Activated CD4-positive, alpha-beta T cell treated with anti-CD3 and anti-CD28 coated beads, Interleukin-2, amount 50 U/mL, for 1 hour (primary cell): ENCODE results near the gene CCDC183.
"Not testable (repeated sequence)": the region's sequence is repeated elsewhere in the genome, so short reads cannot be mapped to it uniquely, and the experiment has no call there.

ENCODE experiments used
- DNase-seq: peaks from one replicate; pipeline ENCODE4 v3.0.0-alpha.2; 2020

Gene CCDC183

DNA sequence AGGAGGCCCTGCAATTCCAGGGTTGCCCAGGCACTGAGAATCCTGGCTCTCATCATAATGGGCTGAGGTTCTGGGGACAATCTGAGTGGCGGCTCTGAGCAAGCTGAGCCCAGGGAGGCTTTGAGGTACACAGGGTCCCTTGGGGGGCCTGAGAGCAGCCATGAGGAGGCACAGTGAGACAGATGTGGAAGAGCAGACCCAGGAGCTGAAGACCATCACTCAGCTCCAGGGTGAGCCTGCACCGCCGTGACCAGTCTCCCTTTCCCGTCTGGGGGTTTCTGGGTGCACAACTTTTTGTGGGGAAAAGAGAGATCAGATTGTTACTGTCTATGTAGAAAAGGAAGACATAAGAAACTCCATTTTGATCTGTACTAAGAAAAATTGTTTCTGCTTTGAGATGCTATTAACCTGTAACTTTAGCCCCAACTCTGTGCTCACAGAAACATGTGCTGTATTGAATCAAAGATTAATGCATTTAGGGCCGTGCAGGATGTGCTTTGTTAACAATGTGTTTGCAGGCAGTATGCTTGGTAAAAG is at the start of gene CCDC183:
TSS of gene CCDC183 (plus strand) at position 101 of the 537 bp plus-strand sequence. CDS start at position 161, 60 bp downstream.
- no peak for DNase-seq

- no peak for DNase-seq
Measured at GRCh38 chr9:136746621-136747020, 49.5 kb upstream of the CCDC183 start.

- DNase-seq: no peak
Measured at GRCh38 chr9:136747161-136748060, 48.7 kb upstream of the CCDC183 start.

- no peak for DNase-seq
Measured at GRCh38 chr9:136748201-136748600, 47.9 kb upstream of the CCDC183 start, which contains the start of gene LCN6. LCN6 (minus strand) TSS chr9:136748525; CDS start chr9:136748483, 42 bp downstream.

GRCh38 chr9:136748666-136749611 is 47.2 kb upstream of the CCDC183 start:
- no peak for DNase-seq

DNA sequence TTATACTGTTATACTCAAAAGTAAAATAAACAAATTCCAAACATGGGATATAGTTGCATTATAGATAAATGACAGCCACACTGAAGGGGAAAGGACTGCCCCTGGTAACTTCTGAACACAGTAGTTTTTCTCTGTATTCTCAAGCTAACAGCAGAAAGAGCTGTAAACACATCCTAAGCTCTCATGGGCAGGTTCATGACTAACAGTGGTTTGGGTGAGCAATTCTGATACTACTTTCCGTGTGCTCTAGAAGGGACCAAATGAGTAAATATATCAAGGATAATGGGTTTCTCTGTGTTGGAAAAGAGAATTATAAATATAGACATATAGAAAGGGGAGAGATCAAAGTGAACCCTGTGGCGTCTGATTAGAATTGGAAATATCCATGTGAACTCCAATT is 45.6 kb upstream of the CCDC183 start:
- no peak for DNase-seq

DNA sequence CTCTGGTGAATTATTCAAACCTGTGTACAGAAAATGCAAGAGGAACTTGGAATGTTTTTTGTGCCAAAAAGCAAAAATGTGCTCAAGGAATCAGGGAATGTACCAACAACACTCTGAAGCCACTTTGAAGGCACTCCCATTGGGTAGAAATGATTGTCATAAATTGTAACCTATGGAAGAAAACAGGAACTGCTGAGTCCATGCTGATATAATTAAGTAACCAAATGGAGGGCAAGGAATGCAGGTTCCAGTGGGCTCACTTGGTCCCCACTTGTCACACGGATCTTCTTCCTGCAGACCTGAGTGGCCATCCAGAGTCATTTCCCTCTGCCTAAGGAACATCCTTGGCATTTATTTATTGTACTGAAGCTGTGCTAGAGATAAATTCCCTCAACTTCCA is 44.9 kb upstream of the CCDC183 start:
- no peak for DNase-seq

DNA sequence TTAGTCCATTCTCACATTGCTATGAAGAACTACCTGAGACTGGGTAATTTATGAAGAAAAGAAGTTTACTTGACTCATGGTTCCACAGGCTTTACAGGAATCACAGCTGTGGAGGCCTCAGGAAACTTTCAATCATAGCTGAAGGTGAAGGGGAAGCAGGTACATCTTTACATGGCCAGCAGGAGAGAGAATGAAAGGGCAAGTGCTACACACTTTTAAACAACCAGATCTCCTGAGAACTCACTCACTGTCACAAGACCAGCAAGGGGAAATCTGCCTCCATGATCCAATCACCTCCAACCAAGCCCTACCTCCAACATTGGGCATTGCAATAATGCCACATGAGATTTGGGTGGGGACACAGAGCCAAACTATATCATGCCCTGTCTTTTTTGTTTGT is 44.3 kb upstream of the CCDC183 start:
- no peak for DNase-seq

DNA sequence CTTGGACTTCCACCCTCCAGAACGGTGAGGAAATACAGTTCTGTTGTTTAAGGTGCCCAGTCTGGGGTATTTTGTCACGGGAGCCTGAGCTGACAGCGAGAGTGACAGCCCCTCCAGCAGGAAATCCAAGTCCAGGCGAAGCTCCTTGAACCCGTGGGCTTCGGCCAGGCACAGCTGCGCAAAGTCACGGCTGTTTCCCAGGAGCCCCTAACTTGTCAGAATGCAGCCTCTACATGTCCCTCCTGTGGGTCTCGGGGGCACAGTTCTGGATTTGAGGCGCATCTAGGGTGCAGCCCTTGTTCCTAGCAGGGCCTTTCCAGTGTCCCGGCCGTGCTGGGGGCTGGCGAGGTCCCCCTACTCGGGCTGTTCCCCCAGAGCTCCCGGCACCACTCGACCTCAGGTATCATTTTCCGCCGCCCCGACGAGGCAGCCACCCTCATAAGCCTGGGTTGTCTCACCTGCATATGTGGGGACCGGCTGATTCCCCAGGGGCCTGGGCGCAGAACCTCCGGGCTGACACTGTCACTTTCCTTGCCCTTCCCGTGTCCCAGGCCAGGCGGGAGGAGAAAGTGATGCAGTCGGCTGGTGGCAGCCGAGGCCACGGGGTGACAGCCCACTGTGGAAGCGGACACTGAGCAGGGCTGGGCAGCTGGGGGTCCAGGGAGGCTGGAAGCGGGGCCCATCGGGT is 42.6 kb upstream of the CCDC183 start:
- DNase-seq: no peak

- no peak for DNase-seq
Measured at GRCh38 chr9:136754059-136754572, 42.0 kb upstream of the CCDC183 start.

DNA sequence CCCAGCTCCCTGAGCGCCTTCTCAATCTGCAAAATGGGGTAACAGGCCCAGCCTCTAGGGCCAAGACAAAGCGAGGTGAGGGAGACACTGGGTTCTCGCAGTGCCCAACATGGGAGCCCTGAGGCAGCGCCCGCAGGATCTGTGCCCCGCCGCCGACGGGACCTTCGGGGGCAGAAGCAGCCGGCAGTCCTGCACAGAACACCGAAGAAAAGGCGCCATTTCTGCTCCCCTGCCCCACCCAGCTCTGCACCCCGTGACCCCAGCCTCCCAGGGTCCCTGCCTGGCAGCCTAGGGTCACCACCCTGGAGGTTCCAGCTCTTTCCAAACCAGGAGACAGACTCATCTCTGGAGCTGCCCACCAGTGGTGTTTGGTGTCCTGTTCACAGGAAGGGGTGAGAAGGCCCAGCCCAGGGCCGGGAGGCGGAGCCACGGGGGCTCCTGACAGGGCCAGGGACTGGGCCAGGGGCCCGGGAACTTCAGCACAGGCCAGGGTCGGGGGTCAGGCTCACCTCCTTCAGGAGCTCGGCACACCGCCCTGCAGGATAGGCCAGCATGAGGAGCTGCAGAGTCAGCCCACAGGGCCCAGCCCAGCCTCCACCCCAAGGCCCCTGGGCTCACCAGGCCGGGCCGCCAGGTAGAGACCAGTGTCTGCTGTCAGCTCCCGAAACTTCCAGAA is 41.4 kb upstream of the CCDC183 start:
- no peak for DNase-seq

DNA sequence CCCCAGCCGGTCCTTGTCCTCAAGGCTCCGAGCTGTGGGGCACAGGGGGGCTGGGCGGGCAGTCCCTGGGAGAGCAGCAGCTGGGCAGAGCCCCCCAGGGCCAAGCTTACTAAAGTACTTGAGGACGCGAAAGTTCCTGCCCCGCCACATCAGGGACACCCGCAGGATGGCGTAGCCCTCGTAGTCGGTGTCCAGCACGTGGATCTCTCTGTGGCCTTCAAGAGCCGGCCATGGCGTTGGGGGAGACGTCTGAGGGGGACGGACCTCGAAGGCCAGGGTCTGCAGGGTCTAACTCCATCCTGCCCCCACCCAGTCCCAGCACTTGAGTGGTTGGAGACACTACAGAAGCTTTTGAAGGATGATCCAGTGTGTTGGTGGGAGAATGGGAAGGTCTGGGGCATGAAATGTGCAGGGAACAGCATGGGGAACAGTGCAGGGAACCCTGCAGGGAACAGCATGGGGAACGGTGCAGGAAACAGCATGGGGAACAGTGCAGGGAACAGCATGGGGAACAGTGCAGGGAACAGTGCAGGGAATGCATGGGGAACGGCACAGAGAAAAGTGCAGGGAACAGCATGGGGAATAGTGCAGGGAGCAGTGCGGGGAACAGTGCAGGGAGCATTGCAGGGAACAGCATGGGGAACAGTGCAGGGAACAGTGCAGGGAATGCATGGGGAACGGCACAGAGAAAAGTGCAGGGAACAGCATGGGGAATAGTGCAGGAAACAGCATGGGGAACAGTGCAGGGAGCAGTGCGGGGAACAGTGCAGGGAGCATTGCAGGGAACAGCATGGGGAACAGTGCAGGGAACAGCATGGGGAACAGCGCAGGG is 40.6 kb upstream of the CCDC183 start:
- DNase-seq: not testable (repeated sequence)

- DNase-seq: no peak
Measured at GRCh38 chr9:136756134-136756438, 40.1 kb upstream of the CCDC183 start.

GRCh38 chr9:136756836-136757235 is 39.3 kb upstream of the CCDC183 start:
- DNase-seq: no peak

DNA sequence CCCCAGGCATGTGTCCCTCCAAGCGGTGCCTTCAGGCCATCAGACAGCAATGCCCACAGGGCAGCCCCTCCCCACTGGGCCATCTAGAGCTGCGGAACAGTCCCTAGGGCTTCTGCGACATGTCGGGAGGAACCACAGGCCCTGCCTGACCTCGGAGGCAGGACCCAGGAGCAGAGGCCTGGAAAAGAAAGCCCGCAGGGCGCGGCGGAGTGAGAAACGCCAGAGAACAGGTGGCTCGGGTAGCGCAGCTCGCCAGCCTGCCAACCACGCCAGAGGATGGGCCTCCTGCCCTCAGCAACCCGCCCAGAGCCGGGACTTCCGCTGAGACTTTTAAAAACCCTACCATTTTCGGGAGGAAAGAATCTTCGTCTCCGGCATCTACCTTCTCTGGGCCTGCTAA is 38.8 kb upstream of the CCDC183 start:
- DNase-seq: no peak

DNA sequence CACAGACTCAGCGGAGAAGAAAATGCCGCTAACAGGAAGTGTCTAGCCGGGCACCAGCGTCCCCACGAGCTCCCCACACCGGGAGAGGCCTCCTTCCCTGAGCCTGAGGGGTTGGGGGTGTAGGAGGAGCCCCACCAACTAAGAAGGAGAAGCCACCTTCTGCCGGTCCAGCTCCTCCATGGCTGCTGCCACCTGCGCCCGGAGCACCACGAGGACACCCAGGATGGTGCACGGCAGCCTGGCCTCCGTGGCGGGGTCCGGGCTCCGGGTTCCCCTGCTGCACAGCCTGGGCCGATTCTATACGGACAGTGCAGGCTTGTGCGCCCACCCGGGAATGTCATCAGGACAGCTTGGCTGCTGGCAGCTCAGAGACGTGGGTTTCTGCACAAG is 38.4 kb upstream of the CCDC183 start:
- DNase-seq: no peak

- no peak for DNase-seq
Measured at GRCh38 chr9:136759001-136759400, 37.1 kb upstream of the CCDC183 start.

DNA sequence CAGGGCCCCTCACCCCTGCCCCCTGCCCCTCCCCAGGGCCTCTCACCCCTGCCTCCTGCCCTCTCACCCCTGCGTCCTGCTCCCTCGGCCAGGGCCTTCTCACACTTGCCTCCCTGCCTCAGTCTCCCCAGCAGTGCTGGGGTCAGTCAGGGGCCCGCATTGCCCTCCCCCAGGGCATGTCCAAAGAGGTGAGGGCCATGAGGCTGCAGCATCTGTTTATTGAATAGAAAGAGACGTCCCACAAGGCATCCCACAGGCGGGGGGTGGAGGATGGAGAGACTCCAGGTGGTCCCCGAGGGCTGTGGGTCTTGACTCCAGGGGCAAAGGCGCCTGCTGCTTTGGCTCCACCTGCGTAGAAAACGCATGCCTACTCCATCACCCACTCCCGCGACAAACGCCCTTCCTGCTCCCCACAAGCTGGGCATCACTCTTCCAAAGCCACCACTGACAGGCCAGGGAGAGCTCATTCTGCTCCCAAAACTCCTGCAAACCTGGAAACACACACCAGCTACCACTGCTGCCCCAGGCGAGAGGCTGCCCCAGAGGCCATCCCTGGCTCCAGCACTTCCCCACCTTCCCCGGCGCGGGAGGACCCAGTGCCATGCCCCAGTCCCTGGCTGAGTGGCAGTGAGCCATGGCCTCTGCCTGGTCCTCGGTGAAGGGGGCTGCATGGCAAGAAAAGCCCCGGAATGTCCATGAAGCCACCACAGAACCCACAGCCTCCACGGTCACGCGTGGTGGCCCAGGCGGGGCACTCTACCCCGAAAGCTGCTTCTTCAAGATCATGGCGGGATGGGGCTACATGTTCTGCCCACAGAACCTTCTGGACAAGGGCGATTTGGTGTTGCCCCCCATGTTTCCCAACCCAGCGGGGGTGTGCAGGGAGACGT is 36.5 kb upstream of the CCDC183 start:
- DNase-seq: no peak

GRCh38 chr9:136760424-136760823 is 35.7 kb upstream of the CCDC183 start:
- no peak for DNase-seq
